SHP77 treated with DMSO at 0.1 percent for 48 hours (cell line): Measurements from ENCODE around the gene CDH13.

Source experiments
- DNase-seq: peaks from one replicate; lab custom pipeline; 2025; lab: John Stamatoyannopoulos, UW

Gene CDH13

DNA sequence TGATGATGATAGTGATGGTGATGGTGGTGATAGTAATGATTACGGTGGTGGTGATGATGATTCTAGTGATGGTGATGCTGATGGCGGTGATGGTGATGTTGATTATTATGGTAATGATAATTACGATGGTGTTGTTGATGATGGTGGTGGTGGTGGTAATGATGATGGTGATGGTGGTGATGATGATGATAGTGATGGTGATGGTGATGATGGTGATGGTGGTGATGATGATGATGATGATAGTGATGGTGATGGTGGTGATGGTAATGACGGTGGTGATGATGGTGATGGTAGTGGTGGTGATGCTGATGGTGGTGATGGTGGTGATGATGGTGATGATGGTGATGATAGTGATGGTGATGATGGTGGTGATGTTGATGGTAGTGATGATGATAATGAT is 370.0 kb downstream of the CDH13 start:
- no peak for DNase-seq

DNA sequence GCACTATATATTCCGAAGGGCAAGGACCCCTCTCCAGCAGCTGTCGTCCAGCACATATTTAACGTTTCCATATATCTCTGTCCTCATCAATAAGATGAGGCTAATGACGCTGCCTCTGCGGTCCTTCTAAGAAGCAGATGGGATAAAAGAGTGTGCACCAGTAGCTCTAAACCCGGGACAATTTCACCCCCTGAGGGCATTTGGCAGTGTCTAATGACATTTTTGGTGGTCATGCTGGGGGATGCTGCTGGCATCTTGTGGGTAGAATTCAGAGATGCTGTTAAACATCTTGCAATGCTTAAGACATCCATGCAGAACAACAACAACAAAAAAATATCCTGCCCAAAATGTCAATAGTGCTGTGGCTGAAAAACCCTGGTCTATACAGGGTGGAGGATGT is 372.9 kb downstream of the CDH13 start:
- DNase-seq = no peak

DNA sequence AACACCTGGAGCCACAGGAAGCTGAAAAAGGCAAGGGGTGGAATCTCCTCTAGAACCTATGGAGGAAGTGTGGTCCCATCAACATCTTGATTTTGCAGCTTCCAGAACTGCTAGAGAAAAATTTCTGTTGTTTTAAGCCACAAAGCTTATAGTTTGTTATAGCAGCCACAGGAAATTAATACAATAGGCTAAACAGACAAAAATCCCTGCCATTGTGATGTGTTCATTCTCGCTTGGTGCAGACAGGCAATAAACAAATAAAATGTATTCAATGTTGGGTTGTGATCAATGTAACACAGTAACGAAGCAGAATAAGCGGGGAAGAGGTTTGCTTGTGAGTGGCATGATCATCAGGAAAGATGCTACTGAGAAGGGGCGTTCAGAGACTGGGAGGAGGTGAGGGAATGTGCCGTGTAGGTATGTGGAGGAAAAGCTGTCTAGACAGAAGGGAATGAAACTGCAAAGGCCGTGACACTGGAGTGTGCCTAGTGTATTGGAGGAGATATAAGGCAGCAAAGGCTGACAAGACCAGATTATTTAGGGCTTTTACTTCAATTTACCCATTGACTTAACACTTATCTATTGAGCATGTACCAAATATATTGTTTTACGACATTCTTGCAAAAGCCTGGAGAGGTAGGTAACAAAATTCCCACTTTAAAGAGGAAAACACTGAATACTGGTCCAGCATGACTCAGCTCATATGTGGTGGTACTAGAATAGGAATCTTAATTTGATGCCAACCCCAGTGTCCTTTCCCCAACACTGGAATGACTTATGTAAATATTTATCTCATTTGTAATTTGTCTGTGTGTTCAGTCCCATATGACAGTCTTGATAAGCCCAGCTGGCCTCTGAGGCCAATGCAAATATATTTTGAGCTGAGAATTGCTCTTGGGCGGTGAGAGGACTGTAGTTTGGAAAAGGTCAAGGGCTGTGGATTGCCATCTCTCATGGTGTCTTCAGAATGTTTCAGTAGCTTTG is 375.9 kb downstream of the CDH13 start:
- DNase-seq = peak; percentile 87

DNA sequence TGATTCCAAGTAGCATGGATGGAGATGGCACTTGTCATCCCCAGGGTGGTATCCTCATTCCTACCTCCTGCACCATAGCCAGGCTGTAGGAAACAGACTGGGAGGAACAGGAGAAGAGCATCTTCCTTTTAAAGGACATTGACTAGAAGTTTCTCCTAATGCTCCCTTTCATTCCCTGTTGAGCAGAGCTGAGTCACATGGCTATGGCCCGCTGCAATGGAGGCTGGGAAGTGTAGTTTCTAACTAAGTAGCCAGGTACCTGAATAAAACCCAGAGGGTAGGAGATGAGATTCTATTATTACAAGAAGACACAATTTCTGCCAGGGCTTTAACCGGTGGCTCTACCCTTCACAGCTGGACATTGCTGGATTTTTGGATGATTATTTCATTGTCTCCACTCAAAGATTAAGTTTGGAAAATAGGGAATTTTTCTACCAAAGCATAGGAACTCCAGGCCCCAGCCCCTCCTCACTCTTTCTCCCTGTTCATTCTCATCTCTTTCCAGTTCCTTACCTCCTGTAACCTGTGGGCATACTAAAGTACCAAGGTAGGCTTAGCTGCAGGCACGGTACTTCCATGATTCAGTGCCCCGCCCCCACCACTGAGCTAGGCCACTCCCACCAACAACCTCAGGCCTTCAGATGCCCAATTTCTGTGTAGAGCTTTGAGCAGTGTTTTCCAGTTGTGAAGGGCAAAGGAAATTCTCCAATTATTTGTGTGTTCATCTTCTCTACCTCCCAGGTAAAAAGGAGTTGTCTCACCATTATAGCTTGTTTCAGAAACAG is 378.3 kb downstream of the CDH13 start:
- no peak for DNase-seq

DNA sequence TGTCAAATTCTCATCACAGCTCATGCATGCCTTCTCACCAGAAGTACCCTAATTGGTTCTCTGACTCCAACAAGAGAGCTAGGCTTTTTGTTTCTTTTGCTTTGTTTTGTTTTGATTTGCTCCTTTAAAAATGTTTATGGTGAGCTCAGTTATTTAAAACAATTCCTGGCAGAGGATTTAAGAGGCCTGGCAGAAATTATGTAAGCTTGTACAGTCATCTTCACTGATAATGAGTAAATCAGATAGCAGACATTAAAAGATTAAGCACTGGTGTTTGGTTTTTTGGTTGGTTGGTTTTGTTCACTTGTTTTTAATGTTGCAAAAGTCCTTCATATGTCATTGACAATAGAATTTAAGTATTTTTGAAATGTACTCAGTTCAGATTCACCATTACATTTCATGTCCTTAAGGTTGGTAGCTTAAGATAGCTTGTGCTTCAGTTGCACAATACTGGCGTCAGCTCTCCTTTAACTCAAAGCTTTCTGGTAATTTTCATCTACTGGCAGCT is 378.9 kb downstream of the CDH13 start:
- no peak for DNase-seq

DNA sequence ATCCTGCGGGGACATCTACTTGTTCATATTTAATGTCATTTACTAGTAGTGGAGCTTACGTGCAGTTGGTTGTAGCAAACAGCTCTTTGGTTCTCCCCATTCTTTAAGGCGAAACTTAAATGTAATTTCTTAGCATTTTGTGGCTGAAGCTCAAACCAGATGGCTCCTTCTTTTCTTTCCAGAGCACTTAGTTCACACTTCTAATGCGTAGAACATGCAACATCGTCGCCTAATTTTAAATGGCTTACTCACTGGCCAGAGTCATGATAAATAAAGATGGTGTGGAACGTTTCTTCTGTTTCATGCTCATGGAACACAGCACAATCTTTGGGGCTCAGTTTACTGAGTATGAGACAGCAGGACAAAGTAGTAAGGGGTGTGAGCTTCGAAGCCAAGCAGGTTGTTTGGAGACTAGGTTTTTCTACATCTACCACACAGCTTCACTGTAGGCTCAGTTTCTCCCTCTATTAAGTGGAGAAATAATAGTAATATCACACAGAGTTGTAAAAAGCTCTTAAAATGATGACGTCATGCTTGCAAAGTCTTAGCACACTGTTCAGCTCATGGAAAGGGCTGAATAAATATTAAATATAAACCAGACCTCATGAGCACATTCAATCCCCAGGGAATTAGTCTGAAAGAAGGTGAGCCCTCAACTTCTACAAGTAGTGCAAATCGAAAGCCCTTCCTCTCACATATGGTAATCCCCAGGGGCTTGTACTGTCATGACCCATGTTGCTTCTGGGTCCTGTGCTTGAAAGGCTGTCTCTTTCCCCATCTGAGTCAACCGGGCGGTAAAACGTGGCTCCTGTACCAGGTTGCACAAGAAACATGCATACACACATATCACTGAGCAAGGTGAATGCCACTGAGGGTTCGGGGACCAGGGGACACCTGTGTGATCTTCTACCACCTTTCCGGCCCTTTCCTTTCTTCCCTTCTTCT is 384.3 kb downstream of the CDH13 start:
- DNase-seq = no peak

DNA sequence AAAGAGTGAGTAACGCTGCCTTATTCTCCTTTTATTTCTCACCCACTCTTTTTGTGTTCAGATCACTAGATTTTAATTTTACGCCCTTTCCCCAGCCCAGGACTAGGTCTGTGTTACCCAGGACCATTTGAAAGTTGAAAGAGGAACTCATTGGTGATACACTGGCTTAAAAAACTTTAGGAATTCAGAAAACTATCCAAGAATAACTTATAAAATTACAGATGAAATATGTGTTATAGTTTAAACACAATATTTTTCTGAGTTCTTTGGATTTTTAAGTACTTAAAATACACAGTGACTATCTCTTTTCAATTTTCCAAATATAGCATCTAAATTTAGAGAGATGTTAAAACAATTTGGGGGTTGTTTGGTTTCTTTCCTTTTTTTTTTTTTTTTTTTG is 385.2 kb downstream of the CDH13 start:
- DNase-seq = no peak

DNA sequence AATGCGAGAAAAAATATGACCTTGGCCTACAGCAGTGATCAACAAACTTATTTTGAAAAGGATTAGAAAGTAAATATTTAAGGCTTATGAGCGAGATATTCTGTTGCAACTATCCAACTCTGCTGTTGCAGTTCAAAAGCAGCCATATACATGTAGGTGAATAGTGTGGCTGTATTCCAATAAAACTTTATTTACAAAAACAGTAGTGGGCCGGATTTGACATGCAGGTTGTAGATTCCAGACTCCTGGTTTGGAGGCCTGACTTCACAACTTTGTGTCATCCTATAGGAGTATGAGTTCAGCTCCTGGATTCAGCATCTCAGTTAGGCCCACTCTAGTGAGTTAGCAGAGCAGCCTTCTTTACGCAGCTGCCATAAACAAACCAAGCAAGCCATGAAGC is 386.3 kb downstream of the CDH13 start:
- DNase-seq = no peak

DNA sequence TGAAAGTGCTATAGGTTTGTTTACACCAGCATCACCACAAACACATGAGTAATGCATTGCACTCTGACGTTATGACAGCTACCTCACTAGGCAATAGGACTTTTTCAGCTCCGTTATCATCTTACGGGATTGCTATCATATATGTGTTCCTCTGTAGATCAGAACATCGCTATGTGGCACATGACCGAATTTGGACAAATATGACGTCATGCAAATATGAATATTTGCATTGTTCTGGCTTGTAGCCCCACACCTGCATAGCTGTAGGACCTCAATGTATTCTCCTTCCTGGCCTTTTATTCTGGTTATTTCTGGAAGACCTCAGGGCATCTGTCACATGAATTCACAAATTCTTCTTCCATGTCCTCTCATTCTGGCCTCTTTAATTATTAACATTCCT is 393.2 kb downstream of the CDH13 start:
- DNase-seq = no peak

DNA sequence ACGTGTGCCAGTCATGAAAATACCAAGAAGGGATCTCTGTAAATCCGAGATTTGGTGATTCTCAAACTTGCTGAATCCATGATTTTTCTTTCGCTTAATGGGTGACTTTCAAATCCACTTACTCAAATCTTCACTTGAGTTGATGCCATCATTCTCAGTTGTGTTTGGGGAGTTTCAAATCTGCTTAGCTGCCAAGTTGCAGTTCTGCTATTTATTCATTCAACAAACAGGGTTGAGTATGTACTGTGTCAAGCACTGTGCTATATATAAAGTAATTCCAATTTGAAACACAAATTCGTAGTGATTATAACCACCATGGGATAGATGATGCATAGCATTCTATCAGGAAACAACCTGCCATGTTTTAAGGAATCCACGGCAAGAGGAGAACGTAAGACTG is 394.3 kb downstream of the CDH13 start:
- no peak for DNase-seq

DNA sequence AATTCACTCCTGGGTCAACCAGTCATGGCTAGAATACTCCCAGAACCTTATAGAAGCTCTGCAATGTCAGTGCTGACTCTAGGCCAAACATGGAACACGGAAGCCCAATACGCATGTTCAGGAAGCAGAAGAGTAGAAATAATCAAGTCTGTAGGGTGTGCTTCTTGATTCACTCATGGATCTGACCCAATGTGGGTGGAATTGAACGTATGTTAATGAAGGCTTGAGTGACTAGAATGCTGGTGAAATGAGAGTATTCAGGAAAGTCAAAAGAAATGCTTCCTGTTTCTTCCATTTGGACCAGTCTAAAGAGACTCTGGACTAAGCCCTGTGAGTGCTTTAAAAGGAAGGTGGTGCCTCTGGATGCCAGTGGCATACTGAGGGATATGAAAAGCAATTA is 395.0 kb downstream of the CDH13 start:
- DNase-seq = no peak

DNA sequence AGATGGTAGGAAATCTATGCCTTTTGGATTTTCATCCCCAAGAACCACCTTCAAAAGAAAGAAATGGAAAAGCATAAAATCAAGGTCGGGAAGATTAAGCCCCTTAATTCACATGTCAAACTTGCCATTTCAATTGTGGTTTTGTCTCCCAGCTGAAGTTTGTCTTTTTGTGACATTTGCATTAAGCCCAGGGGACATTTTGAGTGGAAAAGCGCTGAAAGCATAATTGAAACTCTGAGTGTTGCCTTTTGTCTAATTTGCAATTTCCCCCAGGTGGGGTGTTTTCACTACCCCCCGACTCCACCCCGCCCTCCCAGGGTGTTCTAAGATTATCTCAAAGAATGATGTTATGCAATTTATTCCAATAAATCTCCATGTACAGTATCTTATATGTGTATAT is 396.2 kb downstream of the CDH13 start:
- no peak for DNase-seq

DNA sequence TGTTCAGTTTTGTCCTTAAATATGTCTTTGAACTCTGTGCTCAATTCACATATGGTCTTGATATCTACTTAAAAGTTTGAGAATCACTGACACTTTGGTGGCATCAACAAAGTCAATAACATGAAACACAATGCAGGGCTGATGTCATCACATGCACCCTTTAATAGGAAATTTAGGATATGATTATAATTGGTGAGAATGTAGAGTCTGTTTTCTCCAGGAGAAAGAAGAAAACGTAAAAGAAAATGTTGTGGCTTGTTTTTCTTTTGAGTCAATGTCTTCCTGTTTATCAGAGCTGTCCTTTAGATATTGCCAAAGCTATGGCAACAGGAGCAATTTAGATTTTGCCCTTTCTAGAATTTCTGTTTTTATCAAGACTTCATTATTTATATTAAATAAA is 396.9 kb downstream of the CDH13 start:
- DNase-seq = no peak

DNA sequence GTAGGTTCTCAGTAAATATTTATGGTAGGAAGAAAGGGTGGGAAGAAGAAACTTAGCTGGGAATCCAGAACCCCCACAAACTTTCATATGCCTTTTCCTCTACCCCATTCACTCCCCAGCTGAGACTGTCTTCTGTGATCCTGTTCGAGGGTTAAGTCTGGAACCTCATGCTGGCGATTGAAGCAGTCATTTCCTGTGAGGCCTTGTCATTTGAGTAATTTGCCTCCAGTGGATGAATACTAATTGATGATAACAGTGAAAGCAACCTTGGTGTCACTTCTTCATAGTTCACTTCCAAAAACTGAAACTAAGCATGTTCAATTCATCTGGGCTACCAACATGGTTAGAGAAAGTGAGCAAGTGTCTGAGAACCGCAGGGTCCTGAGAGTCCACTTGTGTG is 401.2 kb downstream of the CDH13 start:
- DNase-seq = no peak

DNA sequence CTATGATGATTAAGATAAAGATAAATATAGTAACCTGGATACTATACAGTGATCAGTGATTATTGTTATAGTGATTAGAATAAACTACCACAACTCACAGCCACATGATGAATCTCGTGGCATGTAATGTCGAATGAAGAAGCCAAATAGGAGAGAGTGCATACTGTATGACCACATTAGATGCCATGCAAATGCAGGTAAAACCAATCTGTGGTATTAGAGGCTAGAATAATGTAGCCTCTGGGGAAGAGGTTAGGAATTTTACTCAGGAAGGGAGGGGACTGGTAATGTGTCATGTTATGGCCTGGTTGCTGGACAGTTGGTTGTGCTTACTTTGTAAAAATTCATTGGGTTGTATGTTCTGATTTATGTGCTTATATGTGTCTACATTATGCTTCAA is 402.7 kb downstream of the CDH13 start:
- no peak for DNase-seq

DNA sequence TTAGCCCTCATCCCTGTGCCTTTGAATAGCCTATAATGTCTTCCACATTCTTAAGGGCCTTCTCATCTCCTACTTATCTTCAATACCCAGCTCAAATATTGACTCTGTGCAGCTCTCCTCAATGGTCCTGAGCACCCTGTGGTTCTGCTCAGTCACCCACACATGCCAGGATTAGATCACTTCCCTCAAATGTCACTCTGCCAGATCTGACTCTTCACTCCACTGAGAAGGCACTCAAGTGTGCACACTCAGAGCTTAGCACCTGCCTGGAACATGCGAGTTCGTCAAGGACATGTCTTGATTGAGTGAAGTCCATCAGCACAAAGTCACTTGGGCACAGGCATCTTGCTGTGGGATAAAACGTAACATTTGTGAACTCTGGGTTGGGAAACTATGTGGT is 404.8 kb downstream of the CDH13 start:
- no peak for DNase-seq

DNA sequence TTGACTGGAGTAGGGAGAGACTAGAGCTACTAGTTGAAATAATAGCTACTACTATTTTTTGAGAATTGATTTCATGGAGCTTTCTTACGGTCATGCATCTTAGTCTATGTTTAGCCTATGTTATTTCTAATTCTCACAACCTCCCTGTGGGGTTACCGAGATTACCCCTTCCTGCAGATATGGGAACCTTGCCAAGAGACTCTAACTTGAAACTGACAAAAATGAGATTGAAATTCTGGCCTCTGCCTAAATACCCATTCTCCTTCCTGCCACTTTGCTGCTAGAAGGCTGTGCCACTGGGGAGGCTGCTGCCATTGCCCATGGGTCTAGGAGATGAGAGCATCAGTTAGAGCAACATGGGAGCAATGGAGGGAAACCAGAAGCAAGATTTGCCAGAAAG is 410.3 kb downstream of the CDH13 start:
- no peak for DNase-seq

DNA sequence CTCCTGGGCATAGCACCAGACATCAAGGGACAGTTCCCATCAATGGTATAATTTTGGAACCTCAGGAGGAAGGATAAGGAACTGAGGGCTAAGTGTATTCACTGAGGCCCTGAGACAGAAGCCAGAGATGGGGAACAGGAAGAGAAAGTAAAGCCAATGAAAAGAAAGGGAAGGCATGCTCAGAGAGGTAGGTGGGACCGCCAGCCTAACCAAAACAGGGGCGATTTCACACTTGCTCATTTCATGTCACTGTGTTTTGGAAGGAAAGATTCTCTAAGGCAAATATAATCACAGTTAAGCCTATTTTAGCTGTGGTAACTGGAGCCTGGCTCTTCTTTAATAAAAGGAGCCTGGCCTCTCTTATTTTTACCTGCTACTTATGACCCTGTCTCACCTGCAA is 411.1 kb downstream of the CDH13 start:
- DNase-seq = no peak

DNA sequence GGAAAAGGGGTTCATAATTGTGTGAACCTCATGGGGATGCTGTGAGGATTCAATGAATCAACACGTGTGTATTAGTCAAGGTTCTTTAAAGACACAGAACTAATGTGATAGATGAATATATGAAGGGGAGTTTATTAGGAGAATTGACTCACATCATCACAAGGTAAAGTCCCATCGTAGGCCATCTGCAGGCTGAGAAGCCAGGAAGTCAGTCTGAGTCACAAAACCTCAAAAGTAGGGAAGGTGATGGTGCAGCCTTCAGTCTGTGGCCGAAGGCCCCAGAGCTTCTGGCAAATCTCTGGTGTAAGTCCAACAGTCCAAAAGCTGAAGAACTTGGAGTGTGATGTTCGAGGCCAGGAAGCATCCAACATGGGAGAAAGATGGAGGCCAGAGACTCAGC is 413.4 kb downstream of the CDH13 start:
- no peak for DNase-seq

DNA sequence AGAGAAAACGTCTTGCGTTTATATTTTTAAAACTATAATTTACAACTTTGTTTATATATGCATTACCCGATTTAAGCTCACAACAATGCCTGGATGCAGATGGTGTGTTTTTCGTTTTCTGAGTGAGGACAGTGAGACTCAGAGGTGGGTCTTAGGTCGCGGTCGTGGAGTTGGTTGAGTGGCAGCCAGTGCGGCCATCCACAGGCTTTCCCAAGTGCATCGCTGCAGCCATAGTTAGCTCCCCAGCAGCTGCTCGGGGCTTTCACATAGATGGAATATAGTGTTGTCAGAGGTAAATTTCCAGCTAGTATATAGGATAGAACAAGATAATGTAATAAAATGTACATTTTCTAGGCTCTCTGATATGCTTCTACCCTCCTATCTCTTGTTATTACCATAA is 417.8 kb downstream of the CDH13 start:
- no peak for DNase-seq

DNA sequence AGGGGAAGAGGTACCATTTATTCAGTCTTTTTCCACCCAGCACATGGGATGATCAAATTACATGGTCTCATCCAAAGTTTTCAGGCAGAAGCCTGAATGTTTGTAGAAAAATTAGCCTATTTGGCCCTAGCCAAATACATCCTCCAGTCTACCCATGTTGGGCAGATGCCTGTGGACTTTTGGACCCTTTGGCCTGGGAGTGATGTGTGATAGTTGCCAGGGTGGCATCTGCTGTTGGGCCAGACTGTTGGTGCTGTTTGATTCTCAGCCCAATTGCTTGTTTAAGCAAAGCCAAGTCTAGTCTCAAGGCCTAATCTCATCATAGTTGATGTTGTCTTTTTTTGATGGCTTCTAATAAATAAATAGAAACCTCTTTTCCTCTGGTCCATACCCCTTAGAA is 419.0 kb downstream of the CDH13 start:
- DNase-seq = no peak

DNA sequence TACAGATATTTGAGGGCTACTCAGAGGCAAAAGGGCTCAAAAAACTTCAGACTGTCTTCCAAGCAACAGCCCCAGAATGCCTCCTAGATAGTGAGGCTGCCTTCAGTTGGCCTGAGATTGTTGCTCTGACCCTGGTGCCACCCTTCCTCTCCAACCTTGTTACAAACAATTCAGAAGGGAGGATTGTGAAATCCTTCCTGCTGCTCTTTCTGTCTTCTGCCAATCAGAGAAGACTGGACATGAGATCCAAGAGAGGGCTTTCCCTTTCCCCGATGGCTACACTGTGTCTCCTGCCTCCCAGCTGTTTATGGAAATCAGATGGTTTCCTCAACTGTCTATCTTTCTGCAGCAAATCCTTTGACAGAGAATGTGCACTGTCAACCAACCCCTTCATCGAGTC is 419.9 kb downstream of the CDH13 start:
- no peak for DNase-seq
